Duodenal mucosa (tissue), 2 donors: ENCODE results near the gene PXYLP1.

ENCODE experiments used
- H3K27ac ChIP-seq: one replicate; pipeline ENCODE4 v1.7.0; 2013; ENCODE audit warnings: low read depth, low read length
- H3K27me3 ChIP-seq, 2 donors: one replicate each; pipeline ENCODE4 v1.7.0; 2013; ENCODE audit warnings: low read length in 2 of 2, control low read depth in 1 of 2; ENCODE audit not compliant: insufficient read depth in 2 of 2, control insufficient read depth in 1 of 2
- H3K36me3 ChIP-seq, 2 donors: one replicate each; pipeline ENCODE4 v1.7.0; 2013; ENCODE audit warnings: low read length in 2 of 2, control low read depth in 1 of 2; ENCODE audit not compliant: insufficient read depth in 2 of 2, control insufficient read depth in 1 of 2
- H3K4me1 ChIP-seq, 2 donors: one replicate each; pipeline ENCODE4 v1.7.0; 2013; ENCODE audit warnings: low read length in 2 of 2, control low read depth in 1 of 2; ENCODE audit not compliant: insufficient read depth in 2 of 2, control insufficient read depth in 1 of 2
- H3K4me3 ChIP-seq, 2 donors: one replicate each; pipeline ENCODE4 v1.7.0; 2013; ENCODE audit warnings: low read length in 2 of 2, low read depth in 1 of 2
- H3K9ac ChIP-seq, 2 donors: one replicate each; pipeline ENCODE4 v1.7.0; 2013; ENCODE audit warnings: low read length in 2 of 2, low read depth in 1 of 2
- H3K9me3 ChIP-seq, 2 donors: one replicate each; pipeline ENCODE4 v1.7.0; 2013; ENCODE audit warnings: low read length in 2 of 2, control low read depth in 1 of 2; ENCODE audit not compliant: control insufficient read depth in 1 of 2

Gene PXYLP1

GRCh38 chr3:141338881-141339280 is 107.3 kb downstream of the PXYLP1 start:
- no peak overlapping the region for H3K9ac ChIP-seq
- no peaks in the 10 kb centered on the region for H3K27me3 ChIP-seq
- H3K27ac ChIP-seq = no peak overlapping the region
- peaks cover 21 to 23% of the 10 kb centered on the region in 2 donors for H3K4me1 ChIP-seq
- H3K9me3 ChIP-seq = no peaks in the 10 kb centered on the region
- no peaks in the 10 kb centered on the region for H3K36me3 ChIP-seq
- no peak overlapping the region for H3K4me3 ChIP-seq

- Histone ChIP-seq H3K4me3 (no peak overlapping the region), H3K27me3 (no peaks in the 10 kb centered on the region), H3K36me3 (no peaks in the 10 kb centered on the region), H3K4me1 (peaks cover 37 to 41% of the 10 kb centered on the region in 2 donors), H3K9me3 (no peaks in the 10 kb centered on the region), H3K9ac (no peak overlapping the region), H3K27ac (no peak overlapping the region)
These were observed 109.9 kb downstream of the PXYLP1 start for GRCh38 chr3:141341536-141341935.

GRCh38 chr3:141342386-141342785 is 110.8 kb downstream of the PXYLP1 start:
- Histone ChIP-seq H3K36me3 (no peaks in the 10 kb centered on the region), H3K27me3 (no peaks in the 10 kb centered on the region), H3K27ac (no peak overlapping the region), H3K9ac (no peak overlapping the region), H3K4me1 (peaks cover 36 to 39% of the 10 kb centered on the region in 2 donors), H3K4me3 (no peak overlapping the region), H3K9me3 (no peaks in the 10 kb centered on the region)

GRCh38 chr3:141343077-141343476 is 111.5 kb downstream of the PXYLP1 start:
- Histone ChIP-seq H3K9me3 (no peaks in the 10 kb centered on the region), H3K27me3 (no peaks in the 10 kb centered on the region), H3K27ac (no peak overlapping the region), H3K36me3 (no peaks in the 10 kb centered on the region), H3K4me3 (peak overlapping the region in 1 of 2 donors; percentile 10), H3K4me1 (peaks cover 32 to 42% of the 10 kb centered on the region in 2 donors), H3K9ac (no peak overlapping the region)

- Histone ChIP-seq H3K9me3 (no peaks in the 10 kb centered on the region), H3K36me3 (no peaks in the 10 kb centered on the region), H3K4me3 (peak overlapping the region in 1 of 2 donors; percentile 0), H3K4me1 (peaks cover 32 to 44% of the 10 kb centered on the region in 2 donors), H3K9ac (no peak overlapping the region), H3K27me3 (no peaks in the 10 kb centered on the region), H3K27ac (no peak overlapping the region)
These were observed 112.2 kb downstream of the PXYLP1 start for GRCh38 chr3:141343865-141344271.
